Tibial nerve (tissue), 4 donors: ENCODE measurements around the gene KSR2. TPM values are rescaled to one million over a fixed set of nuclear protein-coding genes. Genes with fewer than 3 reads are reported as not detected.

Source experiments
- DNase-seq, 2 donors: peaks; one replicate each; pipeline ENCODE4 v3.0.0-alpha.2; 2019; ENCODE audit warnings: low spot score in 2 of 2
- H3K27ac ChIP-seq, 4 donors: fragments of 200-600 bp; sonication (generic) in 3 of 4; one replicate each; pipeline ENCODE4 v1.5.1; 2017 to 2019; ENCODE audit warnings: mild to moderate bottlenecking in 1 of 4
- H3K27me3 ChIP-seq, 2 donors: fragments of 200-600 bp; sonication (generic) in 1 of 2; one replicate each; pipeline versions ENCODE4 v1.5.1 to v1.6.0; 2017 to 2019
- H3K36me3 ChIP-seq, 3 donors: fragments of 200-600 bp; sonication (generic); one replicate each; pipeline ENCODE4 v1.5.1; 2018 to 2019
- H3K4me1 ChIP-seq, 4 donors: fragments of 200-600 bp; sonication (generic) in 3 of 4; one replicate each; pipeline ENCODE4 v1.5.1; 2017 to 2019
- H3K4me3 ChIP-seq, 4 donors: fragments of 200-600 bp; sonication (generic) in 3 of 4; one replicate each; pipeline ENCODE4 v1.5.1; 2017 to 2019; ENCODE audit warnings: mild to moderate bottlenecking in 1 of 4, moderate library complexity in 1 of 4
- H3K9me3 ChIP-seq, 4 donors: fragments of 200-600 bp; sonication (generic) in 3 of 4; one replicate each; pipeline ENCODE4 v1.5.1; 2017 to 2019
- EP300 ChIP-seq, 2 donors: sonication (generic); formaldehyde crosslinking; IDR thresholded peaks; one replicate each; pipeline ENCODE4 v1.6.1; 2017; ENCODE audit warnings: antibody characterized with exemption in 2 of 2, mild to moderate bottlenecking in 1 of 2
- POLR2A ChIP-seq, 2 donors: fragments of 450-650 bp; IDR thresholded peaks; one replicate each; pipeline ENCODE4 v1.6.1; 2017; ENCODE audit warnings: antibody characterized with exemption in 2 of 2, mild to moderate bottlenecking in 2 of 2, moderate library complexity in 2 of 2
- WGBS, 2 donors: methylation state at CpG; one replicate each; pipeline ENCODE4 v1.1.5; 2018; 5-methylcytosine and 5-hydroxymethylcytosine counted together
- total RNA-seq, 4 donors: library from RNA; depleted of rRNA; stranded (reverse); fragments of >200 nt; gene quantifications; one replicate each; pipeline ENCODE4 v1.1.0, GENCODE V29; 2016
- TF ChIP-seq, protein P1 (sequence below), 5 experiments: fragments of 200-600 bp in 3 of 5; fragments of 450-650 bp in 2 of 5; sonication (generic) in 3 of 5; IDR thresholded peaks; one replicate each; pipeline ENCODE4 v1.5.1; 2016 to 2019; ENCODE audit warnings: antibody characterized with exemption in 5 of 5, mild to moderate bottlenecking in 3 of 5, moderate library complexity in 2 of 5

Gene KSR2
- total RNA-seq, 4 donors from 2014 or later = under 0.01 TPM; not detected in 3

DNA sequence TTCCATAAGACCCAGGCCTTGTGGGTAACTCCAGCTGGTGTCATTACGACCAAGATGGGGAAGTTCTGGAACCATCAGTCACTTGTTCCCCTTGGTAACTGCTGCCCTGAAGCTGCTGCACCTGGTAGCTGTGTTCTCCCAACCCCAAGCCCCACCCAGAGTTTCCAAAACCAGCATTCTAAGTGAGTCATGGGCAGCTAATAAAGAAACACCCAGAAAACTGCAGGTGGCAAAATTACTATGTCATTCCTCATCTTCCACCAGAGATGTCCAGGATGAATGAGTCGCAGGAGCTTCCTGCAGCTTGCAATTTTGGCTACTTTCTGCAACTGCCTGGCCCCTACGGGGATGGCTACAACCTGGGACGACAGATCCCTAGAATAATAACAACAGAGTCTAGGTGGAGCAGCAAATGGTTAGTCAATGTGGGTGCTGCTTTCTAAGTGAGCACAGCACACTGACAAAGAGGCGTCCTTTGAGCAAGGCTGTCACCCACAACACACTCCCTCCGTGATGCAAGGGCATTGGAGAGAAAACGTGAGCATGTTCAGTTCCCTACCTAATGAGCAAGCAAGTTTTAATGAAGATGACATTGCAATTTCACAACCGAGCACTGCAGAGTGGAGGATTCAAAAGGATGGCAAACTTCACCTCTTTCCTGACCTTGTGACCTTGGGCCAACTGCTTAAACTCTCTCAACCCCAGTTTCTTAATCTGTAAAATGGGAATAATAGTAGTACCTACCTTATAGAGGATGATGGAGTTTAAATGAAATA is 306.0 kb downstream of the KSR2 start:
- 60 to 68% methylated on average over 7 to 8 of the region's 8 CpGs for WGBS, 2 donors
- H3K27me3 ChIP-seq = no peaks in the 10 kb centered on the region
- no peak for DNase-seq
- no peak for TF ChIP-seq EP300 (IDR thresholded peaks at IDR 0.05)
- no peak for TF ChIP-seq POLR2A (IDR thresholded peaks at IDR 0.05)
- TF ChIP-seq, protein P1, sequence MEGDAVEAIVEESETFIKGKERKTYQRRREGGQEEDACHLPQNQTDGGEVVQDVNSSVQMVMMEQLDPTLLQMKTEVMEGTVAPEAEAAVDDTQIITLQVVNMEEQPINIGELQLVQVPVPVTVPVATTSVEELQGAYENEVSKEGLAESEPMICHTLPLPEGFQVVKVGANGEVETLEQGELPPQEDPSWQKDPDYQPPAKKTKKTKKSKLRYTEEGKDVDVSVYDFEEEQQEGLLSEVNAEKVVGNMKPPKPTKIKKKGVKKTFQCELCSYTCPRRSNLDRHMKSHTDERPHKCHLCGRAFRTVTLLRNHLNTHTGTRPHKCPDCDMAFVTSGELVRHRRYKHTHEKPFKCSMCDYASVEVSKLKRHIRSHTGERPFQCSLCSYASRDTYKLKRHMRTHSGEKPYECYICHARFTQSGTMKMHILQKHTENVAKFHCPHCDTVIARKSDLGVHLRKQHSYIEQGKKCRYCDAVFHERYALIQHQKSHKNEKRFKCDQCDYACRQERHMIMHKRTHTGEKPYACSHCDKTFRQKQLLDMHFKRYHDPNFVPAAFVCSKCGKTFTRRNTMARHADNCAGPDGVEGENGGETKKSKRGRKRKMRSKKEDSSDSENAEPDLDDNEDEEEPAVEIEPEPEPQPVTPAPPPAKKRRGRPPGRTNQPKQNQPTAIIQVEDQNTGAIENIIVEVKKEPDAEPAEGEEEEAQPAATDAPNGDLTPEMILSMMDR (IDR thresholded peaks at IDR 0.05) = no peak
- no peak overlapping the region for H3K27ac ChIP-seq
- H3K36me3 ChIP-seq = no peaks in the 10 kb centered on the region
- no peaks in the 10 kb centered on the region for H3K4me1 ChIP-seq
- no peaks in the 10 kb centered on the region for H3K9me3 ChIP-seq
- no peak overlapping the region for H3K4me3 ChIP-seq

DNA sequence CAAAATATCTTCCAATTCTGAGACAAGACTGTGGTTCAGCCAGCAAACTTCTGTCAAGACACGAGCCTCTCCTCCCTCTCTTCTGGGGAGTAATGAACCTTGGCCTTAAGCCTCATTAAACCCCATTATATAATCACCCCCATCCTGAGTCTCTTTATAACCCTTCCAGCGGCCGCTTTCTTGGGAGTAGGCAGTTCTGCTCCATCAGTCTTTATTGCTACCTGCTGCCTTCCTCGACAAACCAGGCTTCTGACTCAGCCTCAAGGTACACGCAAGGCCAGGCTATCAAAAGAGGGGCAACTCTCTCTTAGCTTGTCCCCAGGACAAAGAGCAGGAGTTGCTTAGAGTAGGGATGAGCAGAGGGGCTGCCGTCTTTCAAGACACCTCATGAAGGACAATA is 306.6 kb downstream of the KSR2 start:
- no peak for DNase-seq
- Histone ChIP-seq H3K4me3 (no peak overlapping the region), H3K36me3 (no peaks in the 10 kb centered on the region)

DNA sequence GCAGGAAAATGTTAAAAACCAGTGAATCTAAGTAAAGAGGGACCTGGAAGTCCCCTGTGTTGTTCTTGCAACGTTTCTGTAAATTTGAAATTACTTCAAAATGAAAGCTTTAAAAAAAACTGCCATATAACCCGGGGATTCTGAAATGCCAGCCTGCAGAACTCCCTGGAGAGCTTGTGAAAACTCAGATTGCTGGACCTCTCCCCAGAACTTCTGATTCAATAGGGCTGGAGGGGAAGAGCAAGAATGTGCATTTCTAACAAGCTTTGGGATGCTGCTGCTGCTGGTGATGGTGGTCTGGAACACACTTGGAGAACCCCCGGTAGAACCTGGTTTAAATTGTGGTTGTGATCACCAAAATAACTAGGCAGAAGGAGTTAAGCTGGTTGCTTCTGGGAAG is 307.3 kb downstream of the KSR2 start:
- Histone ChIP-seq H3K36me3 (no peaks in the 10 kb centered on the region), H3K4me3 (no peak overlapping the region), H3K9me3 (no peaks in the 10 kb centered on the region), H3K27me3 (no peaks in the 10 kb centered on the region), H3K4me1 (no peaks in the 10 kb centered on the region), H3K27ac (no peak overlapping the region)
- TF ChIP-seq, protein P1 (IDR thresholded peaks at IDR 0.05) = no peak
- TF ChIP-seq POLR2A (IDR thresholded peaks at IDR 0.05) (no peak), EP300 (IDR thresholded peaks at IDR 0.05) (no peak)
- no peak for DNase-seq
- WGBS, 2 donors = 41 to 47% methylated on average over 3 of the region's 3 CpGs

More for the DNA sequence above, 306.6 kb downstream of the KSR2 start:
- Histone ChIP-seq H3K27ac (no peak overlapping the region), H3K9me3 (no peaks in the 10 kb centered on the region), H3K4me1 (no peaks in the 10 kb centered on the region), H3K27me3 (no peaks in the 10 kb centered on the region)
- TF ChIP-seq POLR2A (IDR thresholded peaks at IDR 0.05) (no peak), EP300 (IDR thresholded peaks at IDR 0.05) (no peak)
- TF ChIP-seq, protein P1 (IDR thresholded peaks at IDR 0.05) = no peak
- 21 to 39% methylated on average over 6 of the region's 6 CpGs for WGBS, 2 donors

DNA sequence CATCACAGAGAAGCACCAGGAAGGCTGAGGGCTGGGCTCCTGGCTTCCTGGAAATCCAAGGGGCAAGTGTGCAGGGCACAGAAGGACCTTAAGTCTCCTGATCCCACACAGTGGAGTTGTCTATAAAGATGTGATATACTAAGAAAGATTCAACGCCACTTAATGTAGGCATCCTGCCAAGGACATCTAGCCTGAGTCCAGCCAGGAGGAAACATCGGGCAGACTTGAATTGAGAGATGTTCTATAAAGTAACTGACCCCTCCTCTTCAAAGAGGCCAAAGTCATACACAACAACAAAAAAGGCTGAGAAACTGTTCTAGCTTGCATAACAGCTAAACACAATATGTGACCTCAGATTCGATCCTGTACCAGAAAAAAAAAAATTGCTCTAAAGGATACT is 307.9 kb downstream of the KSR2 start:
- Histone ChIP-seq H3K27ac (no peak overlapping the region), H3K27me3 (no peaks in the 10 kb centered on the region), H3K36me3 (no peaks in the 10 kb centered on the region), H3K4me3 (no peak overlapping the region), H3K9me3 (no peaks in the 10 kb centered on the region), H3K4me1 (no peaks in the 10 kb centered on the region)
- TF ChIP-seq POLR2A (IDR thresholded peaks at IDR 0.05) (no peak), EP300 (IDR thresholded peaks at IDR 0.05) (no peak)
- TF ChIP-seq, protein P1 (IDR thresholded peaks at IDR 0.05) = no peak
- no peak for DNase-seq
- WGBS, 2 donors = 64 to 74% methylated on average over 3 of the region's 3 CpGs

DNA sequence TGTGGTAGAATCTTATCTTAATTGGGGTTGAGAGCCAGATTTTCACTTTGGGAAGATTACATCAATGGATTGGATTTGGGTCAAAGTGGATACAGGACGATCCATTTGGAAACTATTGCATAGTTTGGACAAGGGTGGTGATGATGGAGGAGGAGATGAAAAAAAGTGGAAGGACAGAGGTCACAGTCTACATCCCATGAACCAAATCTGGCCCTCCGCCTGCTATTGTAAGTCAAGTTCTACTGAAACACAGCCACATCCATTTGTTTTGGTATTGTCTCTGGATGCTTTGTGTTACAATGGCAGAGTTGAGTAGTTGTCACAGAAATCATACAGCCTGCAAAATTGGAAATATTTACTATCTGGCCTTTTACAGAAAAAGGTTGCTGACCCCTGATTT is 310.6 kb downstream of the KSR2 start:
- Histone ChIP-seq H3K9me3 (no peaks in the 10 kb centered on the region), H3K36me3 (no peaks in the 10 kb centered on the region), H3K27ac (no peak overlapping the region), H3K27me3 (no peaks in the 10 kb centered on the region), H3K4me3 (no peak overlapping the region), H3K4me1 (no peaks in the 10 kb centered on the region)
- TF ChIP-seq EP300 (IDR thresholded peaks at IDR 0.05) = no peak
- DNase-seq = no peak
- WGBS, 2 donors = 57 to 74% methylated on average over 2 of the region's 2 CpGs
